GM23338 (cell line): ENCODE results near the gene TM4SF5. TPM values are rescaled to one million over a fixed set of nuclear protein-coding genes. Genes with fewer than 3 reads are reported as not detected.

Source experiments
- ATAC-seq: fragments of 200-7000 bp; cut with Tn5 transposase; 3 replicates; pipeline ENCODE4 v1.9.1; 2020
- DNase-seq: peaks from one replicate; pipeline ENCODE4 v3.0.0-alpha.2; 2015; ENCODE audit warnings: low spot score
- H2AFZ ChIP-seq: fragments of 200-600 bp; sonication (generic); 2 replicates; pipeline ENCODE4 v1.8.0; 2016; ENCODE audit warnings: antibody characterized with exemption, mild to moderate bottlenecking, moderate library complexity
- H3F3A ChIP-seq: fragments of 200-600 bp; sonication (generic); replicated peaks from 2 replicates; pipeline ENCODE4 v1.8.0; 2017; ENCODE audit warnings: antibody characterized with exemption, mixed run types, low read depth
- H3K27ac ChIP-seq: fragments of 200-600 bp; sonication (generic); 2 replicates; pipeline ENCODE4 v1.6.1; 2016; ENCODE audit warnings: low read depth
- H3K27me3 ChIP-seq: fragments of 200-600 bp; sonication (generic); 2 replicates; pipeline ENCODE4 v1.8.0; 2016; ENCODE audit warnings: mild to moderate bottlenecking, mixed run types, moderate library complexity; ENCODE audit not compliant: insufficient read depth
- H3K36me3 ChIP-seq: fragments of 200-600 bp; sonication (generic); 2 replicates; pipeline ENCODE4 v1.8.0; 2016; ENCODE audit warnings: mild to moderate bottlenecking; ENCODE audit not compliant: insufficient read depth
- H3K4me1 ChIP-seq: fragments of 200-600 bp; sonication (generic); 2 replicates; pipeline ENCODE4 v1.8.0; 2016; ENCODE audit warnings: mild to moderate bottlenecking, moderate library complexity; ENCODE audit not compliant: insufficient read depth
- H3K4me2 ChIP-seq: fragments of 200-600 bp; sonication (generic); 2 replicates; pipeline ENCODE4 v1.7.1; 2017; ENCODE audit warnings: mixed run types
- H3K4me3 ChIP-seq: fragments of 200-600 bp; sonication (generic); 2 replicates; pipeline ENCODE4 v1.6.1; 2016; ENCODE audit warnings: mixed run types
- H3K79me2 ChIP-seq: fragments of 200-600 bp; sonication (generic); replicated peaks from 2 replicates; pipeline ENCODE4 v1.8.0; 2017; ENCODE audit warnings: mild to moderate bottlenecking; ENCODE audit not compliant: insufficient read depth
- H3K9me2 ChIP-seq: fragments of 200-600 bp; sonication (generic); 2 replicates; pipeline ENCODE4 v1.8.0; 2017; ENCODE audit not compliant: insufficient read depth
- H4K20me1 ChIP-seq: fragments of 200-600 bp; sonication (generic); replicated peaks from 2 replicates; pipeline ENCODE4 v1.8.0; 2017; ENCODE audit warnings: mild to moderate bottlenecking; ENCODE audit not compliant: insufficient read depth
- H3K27ac Mint-ChIP-seq: 2 replicates; pipeline ENCODE4 v1.8.0; 2020; ENCODE audit warnings: inconsistent platforms, mild to moderate bottlenecking, moderate library complexity, mixed read lengths
- H3K27me3 Mint-ChIP-seq: 3 replicates; pipeline ENCODE4 v1.8.0; 2022; ENCODE audit warnings: low read depth, mild to moderate bottlenecking, moderate library complexity, mixed read lengths, inconsistent platforms; ENCODE audit not compliant: insufficient read depth, poor library complexity
- H3K36me3 Mint-ChIP-seq: 3 replicates; pipeline ENCODE4 v1.8.0; 2021; ENCODE audit warnings: low read depth, mild to moderate bottlenecking, inconsistent platforms, moderate library complexity, mixed read lengths
- H3K4me1 Mint-ChIP-seq: 3 replicates; pipeline ENCODE4 v1.8.0; 2020; ENCODE audit warnings: mild to moderate bottlenecking, inconsistent platforms, mixed read lengths
- H3K4me3 Mint-ChIP-seq: 3 replicates; pipeline ENCODE4 v1.8.0; 2021; ENCODE audit warnings: moderate library complexity, mild to moderate bottlenecking, inconsistent platforms, mixed read lengths
- H3K9me3 Mint-ChIP-seq: 3 replicates; pipeline ENCODE4 v1.8.0; 2020; ENCODE audit warnings: moderate library complexity, mild to moderate bottlenecking, inconsistent platforms, mixed read lengths
- CREB1 ChIP-seq: fragments of 250-450 bp; sonication (Bioruptor Pico); IDR thresholded peaks from 2 replicates; pipeline ENCODE4 v1.5.0; 2020; ENCODE audit warnings: low read depth, mild to moderate bottlenecking, moderate library complexity
- EZH2 ChIP-seq: fragments of 200-600 bp; sonication (generic); IDR thresholded peaks from one replicate; pipeline ENCODE4 v1.8.0; 2017; ENCODE audit warnings: antibody characterized with exemption, mild to moderate bottlenecking, low read depth; ENCODE audit not compliant: unreplicated experiment
- EZH2phosphoT487 ChIP-seq: fragments of 200-600 bp; sonication (generic); IDR thresholded peaks from one replicate; pipeline ENCODE4 v1.8.1; 2018; ENCODE audit warnings: antibody characterized with exemption; ENCODE audit not compliant: unreplicated experiment
- JUNB ChIP-seq: IDR thresholded peaks from one replicate; pipeline ENCODE4 v1.6.1; 2016; ENCODE audit warnings: antibody characterized with exemption; ENCODE audit not compliant: unreplicated experiment
- NANOG ChIP-seq: IDR thresholded peaks from 2 replicates; pipeline ENCODE4 v1.6.1; 2016; ENCODE audit warnings: antibody characterized with exemption, borderline replicate concordance
- ZNF114 ChIP-seq: fragments of 250-450 bp; sonication (Bioruptor Pico); IDR thresholded peaks from 2 replicates; pipeline ENCODE4 v1.5.0; 2020; ENCODE audit warnings: mild to moderate bottlenecking, moderate library complexity
- ZNF331 ChIP-seq: fragments of 250-450 bp; sonication (Bioruptor Pico); IDR thresholded peaks from 2 replicates; pipeline ENCODE4 v1.5.0; 2020; ENCODE audit warnings: low read depth, mild to moderate bottlenecking, moderate library complexity
- polyA plus RNA-seq: library from polyadenylated mRNA; unstranded; fragments of >200 nt; fragmentation: Nextera tagmentation; extraction: Ambion mirVana; gene quantifications from 2 replicates; pipeline ENCODE4 v1.2.1, GENCODE V29; 2016
- total RNA-seq: library from RNA; depleted of rRNA; stranded (reverse); fragments of >200 nt; shearing (Covaris generic); gene quantifications from 2 replicates; pipeline ENCODE4 v1.2.3, GENCODE V29; 2014
- TF ChIP-seq, protein P1 (sequence below): IDR thresholded peaks from one replicate; pipeline ENCODE4 v1.6.1; 2018; ENCODE audit warnings: antibody characterized with exemption; ENCODE audit not compliant: unreplicated experiment
- TF ChIP-seq, protein P2 (sequence below): IDR thresholded peaks from 2 replicates; pipeline ENCODE4 v1.6.1; 2016; ENCODE audit warnings: antibody characterized with exemption
- TF ChIP-seq, protein P3 (sequence below), 2 experiments: fragments of 200-600 bp in 1 of 2; sonication (generic) in 1 of 2; conservative IDR thresholded peaks; 2 replicates each; pipeline versions ENCODE4 v1.5.1 to v1.6.1; 2016 to 2017; ENCODE audit warnings: antibody characterized with exemption in 2 of 2, low read depth in 2 of 2, mild to moderate bottlenecking in 2 of 2, moderate library complexity in 1 of 2

Gene TM4SF5
- total and polyA plus RNA-seq, 2 experiments from 2014 or later = not detected

DNA sequence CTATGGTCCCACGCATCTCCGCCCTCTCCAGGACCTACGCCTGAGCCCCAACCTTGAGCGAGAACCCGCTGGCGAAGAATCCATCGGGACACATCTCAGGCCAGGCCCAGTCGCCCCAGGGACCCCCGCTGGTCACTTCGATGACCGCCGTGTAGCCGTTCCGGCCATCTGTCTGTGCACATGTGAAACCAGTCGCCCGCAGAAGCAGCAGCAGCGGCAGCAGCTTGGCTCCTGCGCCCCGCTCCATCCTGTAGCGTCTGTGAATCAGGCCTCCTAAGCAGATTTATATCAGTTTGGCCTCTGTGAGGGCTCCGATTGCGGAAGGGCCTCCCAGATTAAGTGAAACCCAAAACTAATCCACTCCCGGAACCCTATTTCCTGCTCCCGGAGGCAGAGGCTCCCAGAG lies 14.4 kb downstream of the TM4SF5 start, which contains the start of gene VMO1 (continued):
- TF ChIP-seq, protein P1, sequence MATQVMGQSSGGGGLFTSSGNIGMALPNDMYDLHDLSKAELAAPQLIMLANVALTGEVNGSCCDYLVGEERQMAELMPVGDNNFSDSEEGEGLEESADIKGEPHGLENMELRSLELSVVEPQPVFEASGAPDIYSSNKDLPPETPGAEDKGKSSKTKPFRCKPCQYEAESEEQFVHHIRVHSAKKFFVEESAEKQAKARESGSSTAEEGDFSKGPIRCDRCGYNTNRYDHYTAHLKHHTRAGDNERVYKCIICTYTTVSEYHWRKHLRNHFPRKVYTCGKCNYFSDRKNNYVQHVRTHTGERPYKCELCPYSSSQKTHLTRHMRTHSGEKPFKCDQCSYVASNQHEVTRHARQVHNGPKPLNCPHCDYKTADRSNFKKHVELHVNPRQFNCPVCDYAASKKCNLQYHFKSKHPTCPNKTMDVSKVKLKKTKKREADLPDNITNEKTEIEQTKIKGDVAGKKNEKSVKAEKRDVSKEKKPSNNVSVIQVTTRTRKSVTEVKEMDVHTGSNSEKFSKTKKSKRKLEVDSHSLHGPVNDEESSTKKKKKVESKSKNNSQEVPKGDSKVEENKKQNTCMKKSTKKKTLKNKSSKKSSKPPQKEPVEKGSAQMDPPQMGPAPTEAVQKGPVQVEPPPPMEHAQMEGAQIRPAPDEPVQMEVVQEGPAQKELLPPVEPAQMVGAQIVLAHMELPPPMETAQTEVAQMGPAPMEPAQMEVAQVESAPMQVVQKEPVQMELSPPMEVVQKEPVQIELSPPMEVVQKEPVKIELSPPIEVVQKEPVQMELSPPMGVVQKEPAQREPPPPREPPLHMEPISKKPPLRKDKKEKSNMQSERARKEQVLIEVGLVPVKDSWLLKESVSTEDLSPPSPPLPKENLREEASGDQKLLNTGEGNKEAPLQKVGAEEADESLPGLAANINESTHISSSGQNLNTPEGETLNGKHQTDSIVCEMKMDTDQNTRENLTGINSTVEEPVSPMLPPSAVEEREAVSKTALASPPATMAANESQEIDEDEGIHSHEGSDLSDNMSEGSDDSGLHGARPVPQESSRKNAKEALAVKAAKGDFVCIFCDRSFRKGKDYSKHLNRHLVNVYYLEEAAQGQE = no peak
- no peak for TF ChIP-seq ZNF114
- no peak for TF ChIP-seq ZNF331
- TF ChIP-seq CREB1 (CRISPR knock-in tag) = no peak

DNA sequence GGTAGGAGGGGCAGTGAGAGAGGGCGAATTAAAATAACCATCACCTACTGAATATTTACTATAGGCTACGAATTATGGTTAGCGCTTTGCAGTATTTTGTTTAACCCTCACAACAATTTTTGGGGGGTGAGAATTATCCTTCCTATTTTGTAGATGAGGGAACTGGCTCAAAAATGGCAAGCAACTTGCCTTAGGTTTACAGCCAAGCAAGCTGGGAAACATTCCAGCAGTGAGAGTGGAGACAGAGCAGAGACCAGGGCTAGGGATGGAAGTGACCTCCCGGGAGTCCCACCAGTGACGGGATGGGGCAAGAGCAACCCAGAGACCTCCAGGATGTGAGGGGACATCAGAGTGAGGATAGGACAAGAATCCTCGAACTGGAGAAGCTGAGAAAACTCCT lies 14.8 kb downstream of the TM4SF5 start:
- H3K79me2 ChIP-seq = no peaks in the 10 kb centered on the region
- Mint-ChIP-seq H3K4me3 (no peak overlapping the region; the same call in 2 of the 3 replicates), H3K36me3 (peaks cover 5% of the 10 kb centered on the region; the same call in 1 of the 3 replicates), H3K27ac (no peak overlapping the region), H3K4me1 (peaks cover 28% of the 10 kb centered on the region), H3K27me3 (peaks cover 36% of the 10 kb centered on the region), H3K9me3 (no peaks in the 10 kb centered on the region; the same call in 2 of the 3 replicates)
- peaks cover 19% of the 10 kb centered on the region; the same call in 1 of the 2 replicates for H3F3A ChIP-seq
- no peaks in the 10 kb centered on the region for H3K9me2 ChIP-seq
- ATAC-seq (no peak), DNase-seq (no peak)
- peaks cover 30% of the 10 kb centered on the region for H3K4me1 ChIP-seq
- no peaks in the 10 kb centered on the region for H4K20me1 ChIP-seq
- no peak overlapping the region for H3K4me3 ChIP-seq
- TF ChIP-seq, protein P2, sequence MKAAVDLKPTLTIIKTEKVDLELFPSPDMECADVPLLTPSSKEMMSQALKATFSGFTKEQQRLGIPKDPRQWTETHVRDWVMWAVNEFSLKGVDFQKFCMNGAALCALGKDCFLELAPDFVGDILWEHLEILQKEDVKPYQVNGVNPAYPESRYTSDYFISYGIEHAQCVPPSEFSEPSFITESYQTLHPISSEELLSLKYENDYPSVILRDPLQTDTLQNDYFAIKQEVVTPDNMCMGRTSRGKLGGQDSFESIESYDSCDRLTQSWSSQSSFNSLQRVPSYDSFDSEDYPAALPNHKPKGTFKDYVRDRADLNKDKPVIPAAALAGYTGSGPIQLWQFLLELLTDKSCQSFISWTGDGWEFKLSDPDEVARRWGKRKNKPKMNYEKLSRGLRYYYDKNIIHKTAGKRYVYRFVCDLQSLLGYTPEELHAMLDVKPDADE = no peak
- no peak for TF ChIP-seq CREB1 (CRISPR knock-in tag)
- TF ChIP-seq NANOG = no peak
- no peaks in the 10 kb centered on the region for H3K36me3 ChIP-seq
- H2AFZ ChIP-seq = no peak overlapping the region
- H3K27me3 ChIP-seq = peaks cover 31% of the 10 kb centered on the region
- H3K4me2 ChIP-seq = peak overlapping the region; percentile 99; the same call in 1 of the 2 replicates
- H3K27ac ChIP-seq = peak overlapping the region; percentile 62; the same call in 1 of the 2 replicates

DNA sequence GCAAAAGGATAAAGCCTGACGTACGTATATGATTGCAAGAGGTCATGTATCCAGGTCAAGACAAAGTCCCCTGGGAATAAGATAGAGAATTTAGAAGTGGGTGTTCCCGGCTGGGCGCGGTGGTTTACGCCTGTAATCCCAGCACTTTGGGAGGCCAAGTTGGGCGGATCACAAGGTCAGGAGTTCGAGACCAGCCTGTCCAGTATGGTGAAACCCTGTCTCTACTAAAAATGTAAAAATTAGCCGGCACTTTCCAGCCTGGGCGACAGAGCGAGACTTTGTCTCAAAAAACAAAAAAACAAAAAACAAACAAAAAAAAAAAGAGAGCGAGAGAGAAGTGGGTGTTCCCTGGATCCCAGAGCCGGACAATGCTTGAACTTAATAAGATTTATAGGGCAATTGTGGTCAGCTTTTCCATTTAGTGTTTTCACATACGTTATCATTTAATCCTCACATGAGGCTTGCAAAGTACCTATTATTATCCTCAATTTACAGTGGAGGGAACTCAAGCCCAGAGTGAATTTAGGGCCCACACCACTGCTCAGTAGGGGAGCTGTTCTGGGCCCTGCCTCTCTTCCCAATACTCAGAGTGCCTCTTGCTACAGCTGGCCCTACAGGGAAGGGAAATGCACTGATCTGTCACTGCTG lies 16.6 kb downstream of the TM4SF5 start:
- no peak overlapping the region for H2AFZ ChIP-seq
- Mint-ChIP-seq H3K36me3 (peaks cover 5% of the 10 kb centered on the region; the same call in 1 of the 3 replicates), H3K27ac (no peak overlapping the region), H3K9me3 (no peaks in the 10 kb centered on the region; the same call in 2 of the 3 replicates), H3K4me3 (peak overlapping the region; percentile 78), H3K4me1 (peaks cover 23% of the 10 kb centered on the region), H3K27me3 (peaks cover 38% of the 10 kb centered on the region)
- H3K27ac ChIP-seq = no peak overlapping the region
- H3F3A ChIP-seq = peaks cover 19% of the 10 kb centered on the region; the same call in 1 of the 2 replicates
- peak; percentile 2 for ATAC-seq
- H3K36me3 ChIP-seq = no peaks in the 10 kb centered on the region
- no peaks in the 10 kb centered on the region for H3K9me2 ChIP-seq
- H3K4me2 ChIP-seq = peak overlapping the region; percentile 99
- peaks cover 42% of the 10 kb centered on the region for H3K27me3 ChIP-seq
- peaks cover 30% of the 10 kb centered on the region for H3K4me1 ChIP-seq
- H3K79me2 ChIP-seq = no peaks in the 10 kb centered on the region
- H4K20me1 ChIP-seq = no peaks in the 10 kb centered on the region
- DNase-seq = peak; percentile 30
- H3K4me3 ChIP-seq = peak overlapping the region; percentile 87
- no peak for TF ChIP-seq ZNF331
- TF ChIP-seq, protein P3, sequence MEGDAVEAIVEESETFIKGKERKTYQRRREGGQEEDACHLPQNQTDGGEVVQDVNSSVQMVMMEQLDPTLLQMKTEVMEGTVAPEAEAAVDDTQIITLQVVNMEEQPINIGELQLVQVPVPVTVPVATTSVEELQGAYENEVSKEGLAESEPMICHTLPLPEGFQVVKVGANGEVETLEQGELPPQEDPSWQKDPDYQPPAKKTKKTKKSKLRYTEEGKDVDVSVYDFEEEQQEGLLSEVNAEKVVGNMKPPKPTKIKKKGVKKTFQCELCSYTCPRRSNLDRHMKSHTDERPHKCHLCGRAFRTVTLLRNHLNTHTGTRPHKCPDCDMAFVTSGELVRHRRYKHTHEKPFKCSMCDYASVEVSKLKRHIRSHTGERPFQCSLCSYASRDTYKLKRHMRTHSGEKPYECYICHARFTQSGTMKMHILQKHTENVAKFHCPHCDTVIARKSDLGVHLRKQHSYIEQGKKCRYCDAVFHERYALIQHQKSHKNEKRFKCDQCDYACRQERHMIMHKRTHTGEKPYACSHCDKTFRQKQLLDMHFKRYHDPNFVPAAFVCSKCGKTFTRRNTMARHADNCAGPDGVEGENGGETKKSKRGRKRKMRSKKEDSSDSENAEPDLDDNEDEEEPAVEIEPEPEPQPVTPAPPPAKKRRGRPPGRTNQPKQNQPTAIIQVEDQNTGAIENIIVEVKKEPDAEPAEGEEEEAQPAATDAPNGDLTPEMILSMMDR (conservative IDR thresholded peaks at IDR 0.05; ENCODE audit: low read depth in 2 of 2) = no peak
- no peak for TF ChIP-seq ZNF114
- TF ChIP-seq JUNB = no peak
- no peak for TF ChIP-seq EZH2
- no peak for TF ChIP-seq EZH2phosphoT487
